Spleen (tissue), 11 donors: ENCODE measurements around the gene LRP1. TPM values are rescaled to one million over a fixed set of nuclear protein-coding genes. Genes with fewer than 3 reads are reported as not detected.

ENCODE experiments used
- DNase-seq: peaks from one replicate; pipeline ENCODE4 v3.0.0-alpha.2; 2020
- H3K27ac ChIP-seq, 8 donors: fragments of 200-600 bp; sonication (generic) in 7 of 8; 1 replicate in 4 of 8; 2 replicates in 4 of 8; pipeline versions ENCODE4 v1.5.0 to v1.8.0; 2016 to 2021; ENCODE audit warnings: inconsistent platforms in 4 of 8, mild to moderate bottlenecking in 4 of 8, moderate library complexity in 1 of 8
- H3K27me3 ChIP-seq, 7 donors: fragments of 200-600 bp; sonication (generic) in 6 of 7; replicated peaks in 1 of 7; 1 replicate in 4 of 7; 2 replicates in 3 of 7; pipeline versions ENCODE4 v1.5.0 to v1.8.0; 2016 to 2021; ENCODE audit warnings: inconsistent platforms in 3 of 7, mild to moderate bottlenecking in 1 of 7
- H3K36me3 ChIP-seq, 6 donors: fragments of 200-600 bp; sonication (generic) in 5 of 6; 1 replicate in 4 of 6; 2 replicates in 2 of 6; pipeline versions ENCODE4 v1.5.0 to v1.8.0; 2016 to 2021; ENCODE audit warnings: inconsistent platforms in 2 of 6
- H3K4me1 ChIP-seq, 6 donors: fragments of 200-600 bp; sonication (generic) in 5 of 6; 1 replicate in 3 of 6; 2 replicates in 3 of 6; pipeline versions ENCODE4 v1.5.0 to v1.8.0; 2016 to 2021; ENCODE audit warnings: inconsistent platforms in 3 of 6
- H3K4me3 ChIP-seq, 8 donors: fragments of 200-600 bp; sonication (generic) in 7 of 8; 1 replicate in 4 of 8; 2 replicates in 4 of 8; pipeline versions ENCODE4 v1.5.0 to v1.8.0; 2016 to 2021; ENCODE audit warnings: inconsistent platforms in 4 of 8, mild to moderate bottlenecking in 4 of 8, moderate library complexity in 2 of 8
- H3K9me3 ChIP-seq, 8 donors: fragments of 200-600 bp; sonication (generic) in 7 of 8; 1 replicate in 4 of 8; 2 replicates in 4 of 8; pipeline versions ENCODE4 v1.5.0 to v1.8.0; 2016 to 2021; ENCODE audit warnings: inconsistent platforms in 4 of 8
- POLR2A ChIP-seq, 3 donors: fragments of 450-650 bp; IDR thresholded peaks; one replicate each; pipeline ENCODE4 v1.5.1; 2017; ENCODE audit warnings: antibody characterized with exemption in 3 of 3, mild to moderate bottlenecking in 1 of 3
- POLR2AphosphoS5 ChIP-seq, 3 donors: sonication (generic); formaldehyde crosslinking; IDR thresholded peaks; one replicate each; pipeline ENCODE4 v1.5.1; 2017; ENCODE audit warnings: antibody characterized with exemption in 3 of 3
- WGBS, 5 donors: extraction: QIAGEN DNeasy Blood & Tissue Kit in 3 of 5; methylation state at CpG; one replicate each; pipeline versions ENCODE4 v1.1.5 to v1.1.7; 2013 to 2018; 5-methylcytosine and 5-hydroxymethylcytosine counted together
- intact Hi-C: fragments of 100-400 bp; cut with DNase I; formaldehyde crosslinking; loops from one replicate; pipeline ENCODE4 v1.15.0; 2023; ENCODE audit warnings: low total_unique reads
- polyA plus RNA-seq, 3 donors: library from polyadenylated mRNA; stranded (reverse); fragments of 200-250 nt; gene quantifications; one replicate each; pipeline ENCODE4 v1.2.1, GENCODE V29; 2013
- total RNA-seq, 7 donors: library from RNA; depleted of rRNA in 3 of 7; stranded (reverse); fragments of >200 nt in 3 of 7; fragmentation: NEBNext Ultra II Directional in 4 of 7; extraction: Animal tissue kit (Norgen Biotek cat#: 25700) in 4 of 7; gene quantifications; one replicate each; pipeline versions ENCODE4 v1.1.0 to v1.2.1, GENCODE V29; 2016 to 2021
- TF ChIP-seq, protein P1 (sequence below), 11 experiments: fragments of 200-600 bp in 7 of 11; fragments of 450-650 bp in 4 of 11; sonication (generic) in 4 of 11; IDR thresholded peaks in 8 of 11; conservative IDR thresholded peaks in 3 of 11; 1 replicate in 7 of 11; 2 replicates in 4 of 11; pipeline versions ENCODE4 v1.4.0 to v1.8.0; 2016 to 2021; ENCODE audit warnings: antibody characterized with exemption in 11 of 11, inconsistent platforms in 4 of 11, mild to moderate bottlenecking in 1 of 11
- donor health status: healthy with polysubstance abuse.
- donor health status: DM: no; HTN: no; CAD: no; lungs with moderate emphysema.
- donor health status: DM: no; HTN: no; CAD: no.
- donor health status: Bipolar disorder and iron deficiency.
- donor health status: healthy.
- donor health status: DM: no; HTN: no; CAD: no.
- donor health status: DM: yes; HTN: yes; CAD: no.

LRP1 gene
- total and polyA plus RNA-seq, 10 donors = 8.9 to 216 (median 159) TPM

DNA sequence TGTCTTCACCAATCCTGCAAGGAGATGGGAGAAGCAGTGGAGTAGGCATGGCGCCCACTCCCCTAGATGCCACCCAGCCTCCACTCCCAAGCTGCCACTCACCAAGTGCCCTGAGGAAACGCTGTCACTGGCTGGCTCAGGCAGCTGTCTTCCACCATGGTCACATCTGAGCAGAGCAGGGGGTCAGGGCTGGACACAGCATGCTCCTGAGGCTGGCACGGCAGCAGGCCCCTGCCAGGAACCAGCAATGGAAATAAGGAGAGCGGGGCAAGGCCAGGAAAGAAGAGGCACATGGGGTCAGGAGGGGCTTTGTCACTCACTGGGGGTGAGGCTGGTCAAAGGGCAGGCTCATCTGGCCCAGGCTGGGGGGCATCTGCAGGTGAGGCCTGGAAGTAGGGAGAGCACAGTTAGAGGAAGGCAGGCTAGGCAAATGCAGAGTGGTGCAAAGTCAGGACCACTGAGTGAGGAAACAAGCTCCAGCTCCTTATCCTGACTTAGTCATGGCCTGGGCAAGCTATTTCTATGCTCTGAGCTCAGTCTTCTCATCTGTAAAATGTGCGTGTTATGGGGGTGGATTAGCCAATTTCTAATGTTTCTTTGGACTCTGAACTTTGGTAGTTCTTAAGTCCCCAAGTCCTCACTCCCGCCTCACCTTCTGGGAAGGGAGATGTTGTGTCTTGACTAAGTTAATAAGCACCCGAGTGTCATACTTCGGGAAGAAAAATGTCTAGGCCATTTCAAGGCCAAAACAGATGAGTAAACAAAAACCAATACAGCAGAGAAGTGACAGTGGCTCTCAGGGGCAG, 31.3 kb upstream of the LRP1 start:
- no peaks in the 10 kb centered on the region for H3K27me3 ChIP-seq
- intact Hi-C loops = no loop called here
- DNase-seq = no peak
- no peaks in the 10 kb centered on the region for H3K9me3 ChIP-seq
- 86 to 95% (median 89%) methylated on average over 6 to 8 of the region's 8 CpGs for WGBS, 5 donors
- H3K4me1 ChIP-seq = peaks cover 13 to 78% (median 29%) of the 10 kb centered on the region in 6 donors
- peaks cover 0 to 94% (median 70%) of the 10 kb centered on the region in 6 donors for H3K36me3 ChIP-seq
- H3K4me3 ChIP-seq = no peak overlapping the region
- peak overlapping the region in 4 of 8 donors; percentile 5 to 53 (median 10) for H3K27ac ChIP-seq
- TF ChIP-seq, protein P1, sequence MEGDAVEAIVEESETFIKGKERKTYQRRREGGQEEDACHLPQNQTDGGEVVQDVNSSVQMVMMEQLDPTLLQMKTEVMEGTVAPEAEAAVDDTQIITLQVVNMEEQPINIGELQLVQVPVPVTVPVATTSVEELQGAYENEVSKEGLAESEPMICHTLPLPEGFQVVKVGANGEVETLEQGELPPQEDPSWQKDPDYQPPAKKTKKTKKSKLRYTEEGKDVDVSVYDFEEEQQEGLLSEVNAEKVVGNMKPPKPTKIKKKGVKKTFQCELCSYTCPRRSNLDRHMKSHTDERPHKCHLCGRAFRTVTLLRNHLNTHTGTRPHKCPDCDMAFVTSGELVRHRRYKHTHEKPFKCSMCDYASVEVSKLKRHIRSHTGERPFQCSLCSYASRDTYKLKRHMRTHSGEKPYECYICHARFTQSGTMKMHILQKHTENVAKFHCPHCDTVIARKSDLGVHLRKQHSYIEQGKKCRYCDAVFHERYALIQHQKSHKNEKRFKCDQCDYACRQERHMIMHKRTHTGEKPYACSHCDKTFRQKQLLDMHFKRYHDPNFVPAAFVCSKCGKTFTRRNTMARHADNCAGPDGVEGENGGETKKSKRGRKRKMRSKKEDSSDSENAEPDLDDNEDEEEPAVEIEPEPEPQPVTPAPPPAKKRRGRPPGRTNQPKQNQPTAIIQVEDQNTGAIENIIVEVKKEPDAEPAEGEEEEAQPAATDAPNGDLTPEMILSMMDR (IDR thresholded peaks at IDR 0.05 in 8 of 11, conservative IDR thresholded peaks at IDR 0.05 in 3 of 11) = no peak
- TF ChIP-seq POLR2AphosphoS5 (IDR thresholded peaks at IDR 0.05) = peak in 2 of 3 donors; percentile 55 to 66

DNA sequence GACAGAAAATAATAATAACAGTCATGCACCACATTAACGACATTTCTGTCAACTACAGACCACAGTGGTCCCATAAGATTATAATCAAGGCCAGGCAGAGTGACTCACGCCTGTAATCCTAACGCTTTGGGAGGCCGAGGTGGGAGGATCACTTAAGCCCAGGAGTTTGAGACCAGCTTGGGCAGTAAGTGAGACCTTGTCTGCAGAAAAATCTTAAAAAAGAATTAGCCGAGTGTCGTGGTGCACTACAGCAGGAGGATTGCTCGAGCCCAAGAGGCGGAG, 30.8 kb upstream of the LRP1 start:
- no peaks in the 10 kb centered on the region for H3K27me3 ChIP-seq
- WGBS, 5 donors = 88 to 94% (median 92%) methylated on average over 8 of the region's 8 CpGs
- peaks cover 0 to 94% (median 73%) of the 10 kb centered on the region in 6 donors for H3K36me3 ChIP-seq
- TF ChIP-seq, protein P1 (IDR thresholded peaks at IDR 0.05 in 8 of 11, conservative IDR thresholded peaks at IDR 0.05 in 3 of 11) = no peak
- TF ChIP-seq POLR2AphosphoS5 (IDR thresholded peaks at IDR 0.05) (no peak), POLR2A (IDR thresholded peaks at IDR 0.05) (no peak)
- H3K9me3 ChIP-seq = no peaks in the 10 kb centered on the region
- intact Hi-C loops = no loop called here
- DNase-seq = no peak
- no peak overlapping the region for H3K4me3 ChIP-seq
- H3K27ac ChIP-seq = no peak overlapping the region
- H3K4me1 ChIP-seq = peaks cover 12 to 78% (median 31%) of the 10 kb centered on the region in 6 donors

DNA sequence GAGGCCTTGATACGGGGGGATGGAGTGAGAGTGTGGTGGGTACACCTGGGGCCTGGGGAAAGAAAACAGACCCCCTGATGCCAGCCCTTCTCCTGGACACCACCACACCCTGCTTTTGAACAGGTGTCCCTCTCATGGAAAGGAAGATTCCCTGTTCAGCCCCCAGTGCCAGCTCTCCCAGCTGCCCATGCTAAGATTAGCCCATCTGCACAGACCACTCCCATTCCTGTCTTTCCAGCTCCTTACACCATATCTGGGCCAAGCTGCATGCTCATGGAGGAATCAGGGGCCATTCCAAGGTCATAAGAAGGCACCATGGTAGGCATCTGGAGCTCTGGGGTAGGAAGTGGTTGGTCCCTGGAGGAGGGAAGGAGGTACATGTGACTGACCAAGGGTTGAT, 29.7 kb upstream of the LRP1 start:
- Histone ChIP-seq H3K27ac (peak overlapping the region in 3 of 8 donors; percentile 26 to 50 (median 50)), H3K4me1 (peaks cover 2 to 78% (median 23%) of the 10 kb centered on the region in 6 donors), H3K27me3 (no peaks in the 10 kb centered on the region), H3K9me3 (no peaks in the 10 kb centered on the region), H3K4me3 (no peak overlapping the region), H3K36me3 (peaks cover 0 to 94% (median 74%) of the 10 kb centered on the region in 6 donors)
- DNase-seq = no peak
- no peak for TF ChIP-seq POLR2AphosphoS5 (IDR thresholded peaks at IDR 0.05)
- TF ChIP-seq, protein P1 (IDR thresholded peaks at IDR 0.05 in 8 of 11, conservative IDR thresholded peaks at IDR 0.05 in 3 of 11) = no peak
- no peak for TF ChIP-seq POLR2A (IDR thresholded peaks at IDR 0.05)
- 80 to 100% (median 89%) methylated on average over 1 of the region's 1 CpG for WGBS, 5 donors
- intact Hi-C loops = no loop called here

DNA sequence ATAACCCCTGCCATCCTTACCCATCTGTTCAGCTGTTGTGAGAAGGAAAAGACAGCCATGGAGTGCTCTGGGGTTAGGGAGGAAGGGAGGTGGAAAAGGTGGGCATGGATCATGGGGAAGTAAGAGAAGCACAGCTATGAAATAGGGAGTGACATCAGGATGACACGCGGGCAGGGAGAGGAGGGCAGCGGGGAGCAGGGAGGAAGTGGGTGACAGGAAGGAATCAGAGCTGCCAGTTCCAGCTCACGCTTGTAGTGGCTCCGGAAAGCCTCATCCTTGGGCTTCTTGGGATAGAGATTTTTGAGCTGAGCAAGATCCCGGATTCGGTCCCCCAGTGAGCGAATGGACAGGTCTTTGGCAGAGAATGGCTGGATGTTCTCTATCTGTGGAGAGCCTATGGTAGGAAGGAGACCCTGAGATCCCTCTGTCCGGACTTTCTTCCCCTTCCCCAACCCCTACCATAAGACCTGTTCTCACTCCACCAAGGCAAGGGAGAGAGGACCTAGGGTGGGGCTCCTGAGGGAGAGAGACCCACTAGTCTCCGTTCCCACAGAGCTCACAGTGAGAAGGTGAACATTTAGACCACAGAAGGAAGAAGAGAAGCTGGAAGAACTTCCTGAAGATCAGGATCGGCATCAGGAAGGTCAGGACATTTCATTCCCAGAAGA, 29.1 kb upstream of the LRP1 start:
- Histone ChIP-seq H3K27me3 (no peaks in the 10 kb centered on the region), H3K9me3 (no peaks in the 10 kb centered on the region), H3K27ac (peak overlapping the region in 4 of 8 donors; percentile 22 to 50 (median 38)), H3K4me1 (peaks cover 0 to 78% (median 17%) of the 10 kb centered on the region in 6 donors), H3K4me3 (no peak overlapping the region), H3K36me3 (peaks cover 0 to 100% (median 81%) of the 10 kb centered on the region in 6 donors)
- no peak for DNase-seq
- 54 to 71% (median 64%) methylated on average over 10 to 11 of the region's 11 CpGs for WGBS, 5 donors
- TF ChIP-seq POLR2A (IDR thresholded peaks at IDR 0.05) (no peak), POLR2AphosphoS5 (IDR thresholded peaks at IDR 0.05) (no peak)
- TF ChIP-seq, protein P1 (IDR thresholded peaks at IDR 0.05 in 8 of 11, conservative IDR thresholded peaks at IDR 0.05 in 3 of 11) = no peak
- intact Hi-C loops = no loop called here
